Right forelimb (tissue), 1 donor: ENCODE results near the gene DRG1.
"Not testable (repeated sequence)": the region's sequence is repeated elsewhere in the genome, so short reads cannot be mapped to it uniquely, and the experiment has no call there.

ENCODE experiments used
- DNase-seq: peaks from one replicate; pipeline ENCODE4 v3.0.0-alpha.2; 2018

Gene DRG1

DNA sequence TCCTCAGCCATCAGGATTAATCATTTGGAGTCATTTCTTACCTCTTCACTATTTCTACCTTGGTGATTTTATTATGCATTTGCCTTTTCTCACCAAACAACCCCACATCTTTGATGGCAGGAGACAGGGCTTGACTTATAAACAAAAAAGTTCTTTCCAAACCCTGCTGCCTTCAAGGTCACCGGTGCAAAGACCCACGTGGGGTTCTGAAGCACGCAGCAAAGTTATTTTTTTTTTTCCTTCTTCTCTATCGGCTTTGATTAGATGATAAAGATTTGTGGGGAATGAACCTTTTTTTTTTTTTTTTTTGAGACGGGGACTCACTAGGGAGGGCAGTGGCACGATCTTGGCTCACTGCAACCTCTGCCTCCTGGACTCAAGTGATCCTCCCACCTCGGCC, 44.1 kb downstream of the DRG1 start:
- DNase-seq: no peak

DNA sequence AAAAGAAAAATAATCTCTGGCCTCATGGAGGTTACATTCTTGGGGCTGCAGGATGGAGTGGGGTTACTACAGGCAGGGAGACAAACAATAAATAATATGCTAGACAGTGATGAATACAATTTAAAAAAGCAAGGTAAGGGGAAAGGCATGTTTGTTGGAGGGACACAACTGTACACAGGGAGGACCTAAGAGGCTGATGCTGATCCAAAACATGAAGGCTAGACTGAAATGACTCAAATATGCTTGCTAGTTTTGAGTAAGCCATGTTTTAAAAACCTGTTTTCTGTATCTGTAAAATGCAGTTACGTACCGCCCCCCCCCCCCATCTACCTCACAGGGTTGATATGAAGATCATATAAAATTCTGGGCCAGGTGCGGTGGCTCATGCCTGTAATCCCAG, 46.2 kb downstream of the DRG1 start:
- no peak for DNase-seq

DNA sequence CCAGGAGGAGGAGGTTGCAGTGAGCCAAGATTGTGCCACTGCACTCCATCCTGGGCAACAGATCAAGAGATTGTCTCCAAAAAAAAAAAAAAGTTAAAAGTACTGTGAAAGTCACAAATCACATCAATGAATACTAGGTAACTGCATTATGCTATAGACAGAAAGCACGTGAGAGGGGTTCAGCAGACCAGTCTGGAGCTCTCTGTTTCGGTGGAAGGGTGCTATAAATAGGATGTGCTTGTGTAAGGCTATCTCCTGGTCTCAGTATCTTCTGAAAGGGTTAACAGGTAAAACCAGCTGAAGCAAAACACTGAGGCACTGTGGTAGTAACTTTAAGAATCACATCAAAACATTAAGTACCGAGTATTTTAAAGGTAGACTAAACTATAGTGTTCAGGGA, 46.8 kb downstream of the DRG1 start:
- DNase-seq: no peak

DNA sequence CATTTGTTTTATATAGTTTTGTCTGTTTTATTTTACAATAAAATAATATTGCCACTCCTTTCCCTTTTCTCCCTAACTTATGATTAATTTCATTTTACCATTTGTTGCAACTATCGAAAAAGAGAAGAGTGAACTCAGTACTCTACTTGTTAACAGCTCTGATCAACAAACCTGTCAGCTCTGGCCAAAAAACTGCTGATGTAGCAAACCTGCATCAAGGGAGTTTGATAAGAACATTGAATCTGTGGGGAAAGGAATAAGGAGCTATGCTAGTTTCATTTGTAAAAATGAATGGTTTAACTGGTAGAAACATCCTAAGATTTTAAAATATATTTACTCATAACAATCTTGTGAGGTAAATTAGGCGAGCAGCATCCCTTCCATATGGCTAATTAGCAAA, 47.4 kb downstream of the DRG1 start:
- DNase-seq: no peak

DNA sequence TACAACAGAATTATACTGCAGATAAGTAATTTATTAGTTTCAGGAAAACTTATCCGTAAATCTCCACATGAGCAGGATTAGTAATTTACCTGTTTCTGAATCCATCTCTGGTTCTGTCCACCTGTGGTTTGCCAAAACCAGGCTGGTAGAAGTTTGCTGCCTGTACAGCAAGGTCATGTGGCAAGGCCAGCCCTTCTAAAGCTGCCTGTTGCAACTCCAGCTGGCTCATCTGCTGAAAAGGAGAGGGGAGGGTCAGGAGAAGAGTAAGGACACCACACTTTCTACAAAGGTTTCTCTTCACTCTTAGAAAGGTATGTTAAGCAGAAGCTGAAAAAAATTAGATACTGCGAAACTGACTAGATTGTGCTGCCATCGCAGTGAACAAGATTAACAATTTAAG, 47.9 kb downstream of the DRG1 start:
- DNase-seq: no peak

DNA sequence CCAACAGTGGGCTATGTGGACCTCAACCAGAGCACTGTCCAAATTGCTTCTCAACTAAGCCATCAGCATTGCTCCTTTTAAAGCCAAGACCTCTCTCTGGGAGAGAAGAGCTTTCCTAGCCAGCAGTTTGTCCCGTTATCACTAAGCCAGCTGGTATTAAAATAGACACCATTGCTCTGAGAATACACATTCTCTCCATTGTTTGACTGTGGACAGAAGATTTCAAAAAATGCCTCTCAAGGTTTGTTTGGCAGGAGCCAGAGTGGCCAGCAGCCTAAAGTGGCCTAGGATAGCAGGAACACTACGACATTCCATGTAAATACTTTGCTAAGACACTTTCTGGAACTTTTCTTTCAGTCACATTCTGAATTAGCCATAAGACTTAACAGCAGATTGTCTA, 49.0 kb downstream of the DRG1 start:
- no peak for DNase-seq

DNA sequence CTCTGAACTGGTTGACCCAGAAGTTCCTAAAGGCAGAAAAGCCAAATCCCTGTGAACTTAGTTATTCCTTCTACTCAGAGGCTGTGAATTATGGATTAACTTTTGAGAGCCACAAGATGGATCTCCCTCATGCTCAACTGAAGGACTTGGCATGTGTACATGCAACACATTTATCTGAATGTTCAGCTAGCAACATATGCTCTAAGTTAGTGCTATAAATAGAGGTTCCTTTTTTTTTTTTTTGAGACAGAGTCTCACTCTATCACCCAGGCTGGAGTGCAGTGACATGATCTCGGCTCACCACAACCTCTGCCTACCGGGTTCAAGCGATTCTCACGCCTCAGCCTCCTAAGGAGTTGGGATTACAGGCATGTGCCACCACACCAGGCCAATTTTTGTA, 50.1 kb downstream of the DRG1 start:
- no peak for DNase-seq

DNA sequence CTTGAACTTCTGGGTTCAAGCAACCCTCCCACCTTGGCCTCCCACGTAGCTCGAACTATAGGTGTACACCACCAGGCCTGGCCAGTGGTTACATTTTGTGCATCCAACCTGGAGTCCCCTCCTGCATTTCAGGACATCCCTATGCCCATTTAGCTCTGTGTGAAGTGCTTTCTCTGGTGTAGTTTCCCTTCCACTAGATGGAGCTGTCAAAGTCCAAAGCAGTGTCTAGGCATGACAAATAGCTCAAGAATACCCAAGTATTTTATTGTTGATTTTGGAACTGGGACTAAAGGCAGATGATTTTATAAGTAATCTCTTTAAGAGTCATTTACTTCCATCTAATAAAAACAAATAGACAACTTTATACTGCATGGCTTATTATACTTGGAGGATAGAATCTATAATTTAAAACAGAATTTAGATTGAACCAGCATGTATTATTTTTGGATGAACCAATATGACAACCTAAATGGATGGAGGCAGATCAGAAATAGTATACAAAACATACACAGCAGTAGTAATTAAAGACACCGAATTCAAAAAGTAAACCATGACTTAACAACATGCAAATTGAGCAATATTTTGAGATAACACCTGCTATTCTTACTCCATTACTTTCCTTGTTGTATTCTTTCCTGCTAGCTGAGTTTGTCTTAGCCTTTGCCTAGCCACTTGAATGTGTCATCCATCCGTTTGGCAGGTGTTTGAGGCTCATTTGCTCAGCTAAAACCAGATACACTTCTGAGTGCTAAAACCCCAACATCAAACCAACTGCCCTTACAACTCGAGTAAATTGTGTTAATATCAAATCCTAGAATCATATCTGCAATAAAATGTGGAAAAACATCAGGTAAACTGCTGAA, 52.5 kb downstream of the DRG1 start:
- no peak for DNase-seq

DNA sequence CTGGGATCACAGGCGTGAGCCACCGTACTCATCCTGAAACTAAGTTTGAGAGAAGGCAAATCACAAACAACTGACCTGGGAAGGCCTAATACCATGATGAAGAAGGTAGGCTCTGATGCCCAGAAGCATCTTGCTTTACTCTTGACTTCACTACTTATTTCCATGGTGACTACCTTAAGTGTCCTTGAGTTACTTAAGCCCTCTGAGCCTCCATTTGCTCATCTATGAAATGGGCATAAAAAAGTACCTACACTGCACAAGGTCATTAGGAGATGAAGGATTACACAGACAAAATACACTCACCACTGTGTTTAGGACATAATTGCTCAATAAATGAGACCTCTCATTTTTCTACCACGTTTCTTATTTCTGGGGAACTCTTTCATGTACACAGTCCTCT, 62.3 kb downstream of the DRG1 start:
- DNase-seq: no peak

DNA sequence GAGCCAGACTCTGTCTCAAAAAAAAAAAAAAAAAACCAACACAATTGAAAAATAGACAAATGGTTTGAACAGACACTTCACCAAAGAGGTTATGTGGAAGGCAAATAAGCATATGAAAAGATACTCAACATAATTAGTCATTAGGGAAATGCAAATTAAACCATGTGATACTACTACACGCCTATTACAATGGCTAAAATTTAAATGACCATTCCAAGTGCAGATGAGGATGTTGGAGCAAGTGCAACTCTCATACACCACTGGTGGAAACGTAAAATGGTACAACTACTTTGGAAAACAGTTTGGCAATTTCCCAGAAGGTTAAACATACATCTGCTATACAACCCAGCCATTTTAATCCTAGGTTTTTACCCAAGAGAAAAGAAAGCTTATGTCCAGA, 65.9 kb downstream of the DRG1 start:
- no peak for DNase-seq

DNA sequence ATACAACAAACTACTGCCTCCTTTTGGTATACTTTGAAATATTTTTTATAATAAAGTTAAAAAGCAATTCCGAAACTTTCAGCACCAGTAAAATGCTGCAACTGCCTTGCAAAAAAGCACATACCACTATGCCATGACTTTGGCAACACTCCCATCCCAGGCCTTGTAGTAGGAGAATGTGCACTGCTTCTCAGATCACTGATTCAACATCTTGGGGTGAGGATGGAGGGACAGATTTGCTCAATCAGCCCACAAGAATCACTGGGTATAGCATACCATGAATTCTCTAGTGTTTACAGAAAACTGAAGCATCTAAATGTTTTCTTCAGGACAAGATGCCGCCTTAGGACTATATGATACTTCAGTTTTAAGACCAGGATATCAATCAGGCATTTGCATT, 75.3 kb downstream of the DRG1 start:
- no peak for DNase-seq

DNA sequence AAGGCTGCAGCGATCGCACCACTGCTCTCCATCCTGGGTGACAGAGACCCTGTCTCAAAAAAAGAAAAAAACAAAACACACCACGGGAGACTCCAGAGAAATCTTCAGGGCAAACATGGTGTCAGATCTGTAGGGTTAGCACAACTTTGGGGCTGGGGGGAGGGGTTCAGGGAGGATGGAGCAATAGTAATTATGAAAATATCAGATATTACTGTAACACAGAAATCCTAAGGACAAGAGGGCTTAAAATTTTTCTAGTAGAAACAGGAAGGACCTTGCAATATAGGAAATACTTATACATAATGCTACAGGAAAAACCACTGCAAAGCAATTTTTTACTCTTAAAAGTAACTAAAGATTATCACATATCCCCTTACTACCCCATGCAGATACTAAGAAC, 76.4 kb downstream of the DRG1 start:
- DNase-seq: no peak

DNA sequence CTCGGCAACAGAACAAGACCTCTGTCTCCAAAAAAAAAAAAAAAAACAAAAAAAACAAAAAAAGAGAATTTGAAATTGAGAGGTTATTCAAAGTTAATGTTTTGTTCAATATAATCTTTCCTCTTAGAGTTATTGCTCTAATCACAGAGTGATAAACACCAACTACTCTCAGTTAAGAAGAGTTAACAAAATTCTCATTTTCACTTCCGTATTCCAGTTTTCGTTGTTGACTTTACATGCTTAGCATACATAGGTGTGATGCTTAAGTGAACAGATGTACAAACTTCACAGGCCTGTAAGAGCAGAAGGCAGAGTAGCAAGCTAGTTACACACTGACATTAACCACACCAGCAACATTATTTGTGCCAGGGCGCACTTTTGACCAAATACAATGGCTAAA, 77.9 kb downstream of the DRG1 start:
- no peak for DNase-seq

DNA sequence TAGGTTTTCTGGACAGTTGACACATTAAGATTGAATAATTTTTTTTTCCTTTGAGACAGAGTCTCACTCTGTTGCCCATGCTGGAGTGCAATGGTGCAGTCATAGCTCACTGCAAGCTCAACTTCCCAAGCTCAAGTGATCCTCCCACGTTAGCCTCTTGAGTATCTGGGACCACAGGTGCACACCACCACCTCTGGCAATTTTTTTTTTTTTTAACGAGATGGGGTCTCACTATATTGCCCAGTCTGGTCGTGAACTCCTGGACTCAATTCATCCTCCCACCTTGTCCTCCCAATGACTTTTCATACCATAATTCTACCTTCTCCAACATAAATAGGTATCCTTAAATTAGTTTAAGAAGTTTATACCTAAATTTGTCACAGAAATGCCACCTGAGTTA, 81.7 kb downstream of the DRG1 start:
- DNase-seq: no peak

DNA sequence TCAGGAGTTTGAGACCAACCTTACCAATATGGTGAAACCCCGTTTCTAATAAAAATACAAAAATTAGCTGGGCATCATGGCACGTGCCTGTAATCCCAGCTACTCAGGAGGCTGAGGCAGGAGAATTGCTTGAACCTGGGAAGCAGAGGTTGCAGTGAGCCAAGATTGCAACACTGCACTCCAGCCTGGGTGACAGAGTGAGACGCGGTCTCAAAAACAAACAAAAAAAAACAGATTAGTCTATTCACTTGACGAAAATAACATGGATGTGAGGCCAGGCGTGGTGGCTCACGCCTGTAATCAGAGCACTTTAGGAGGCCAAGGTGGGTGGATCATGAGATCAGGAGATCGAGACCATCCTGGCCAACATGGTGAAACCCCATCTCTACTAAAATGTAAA, 83.1 kb downstream of the DRG1 start:
- DNase-seq: not testable (repeated sequence)
